ENCODE data around the gene TULP3. TPM values are rescaled to one million over a fixed set of nuclear protein-coding genes. Genes with fewer than 3 reads are reported as not detected.

The TULP3 gene
- total RNA-seq, 2 donors from 2014 or later: 9.7 to 17.0 TPM

GRCh38 chr12:2892246-2892645 is 1.6 kb downstream of the TULP3 start:
- no peak overlapping the region for H3K4me3 ChIP-seq
- H3K36me3 ChIP-seq: no peaks in the 10 kb centered on the region
- H3K27me3 ChIP-seq: no peaks in the 10 kb centered on the region
- peaks cover 0 to 40% of the 10 kb centered on the region in 2 donors for H3K4me1 ChIP-seq
- H3K27ac ChIP-seq: peak overlapping the region; percentile 21 to 93
- no peaks in the 10 kb centered on the region for H3K9me3 ChIP-seq
- no peak for DNase-seq (ENCODE audit: low spot score)
- no peak for TF ChIP-seq CTCF (IDR thresholded peaks at IDR 0.05)

- DNase-seq (ENCODE audit: low spot score): peak; percentile 69
- Histone ChIP-seq H3K4me1 (peaks cover 0 to 40% of the 10 kb centered on the region in 2 donors), H3K27me3 (no peaks in the 10 kb centered on the region), H3K36me3 (no peaks in the 10 kb centered on the region), H3K9me3 (no peaks in the 10 kb centered on the region), H3K4me3 (no peak overlapping the region), H3K27ac (peak overlapping the region in 1 of 2 donors; percentile 21)
- TF ChIP-seq CTCF (IDR thresholded peaks at IDR 0.05): no peak
Observed at GRCh38 chr12:2893007-2893406, 2.3 kb downstream of the TULP3 start.

GRCh38 chr12:2895051-2895451 is 4.4 kb downstream of the TULP3 start:
- Histone ChIP-seq H3K36me3 (no peaks in the 10 kb centered on the region), H3K4me3 (no peak overlapping the region), H3K9me3 (no peaks in the 10 kb centered on the region), H3K4me1 (peaks cover 0 to 37% of the 10 kb centered on the region in 2 donors), H3K27me3 (no peaks in the 10 kb centered on the region), H3K27ac (peak overlapping the region in 1 of 2 donors; percentile 42)
- no peak for TF ChIP-seq CTCF (IDR thresholded peaks at IDR 0.05)
- DNase-seq (ENCODE audit: low spot score): no peak

GRCh38 chr12:2895511-2895910 is 4.8 kb downstream of the TULP3 start:
- Histone ChIP-seq H3K4me3 (no peak overlapping the region), H3K27me3 (no peaks in the 10 kb centered on the region), H3K9me3 (no peaks in the 10 kb centered on the region), H3K4me1 (peaks cover 0 to 33% of the 10 kb centered on the region in 2 donors), H3K36me3 (no peaks in the 10 kb centered on the region), H3K27ac (peak overlapping the region in 1 of 2 donors; percentile 42)
- TF ChIP-seq CTCF (IDR thresholded peaks at IDR 0.05): no peak
- DNase-seq (ENCODE audit: low spot score): no peak

GRCh38 chr12:2897418-2897817 is 6.7 kb downstream of the TULP3 start:
- Histone ChIP-seq H3K9me3 (no peaks in the 10 kb centered on the region), H3K36me3 (no peaks in the 10 kb centered on the region), H3K4me1 (peaks cover 0 to 31% of the 10 kb centered on the region in 2 donors), H3K27ac (no peak overlapping the region), H3K4me3 (no peak overlapping the region), H3K27me3 (no peaks in the 10 kb centered on the region)
- no peak for TF ChIP-seq CTCF (IDR thresholded peaks at IDR 0.05)
- no peak for DNase-seq (ENCODE audit: low spot score)

- no peaks in the 10 kb centered on the region for H3K9me3 ChIP-seq
- no peak overlapping the region for H3K4me3 ChIP-seq
- no peaks in the 10 kb centered on the region for H3K27me3 ChIP-seq
- no peak for TF ChIP-seq CTCF (IDR thresholded peaks at IDR 0.05)
- H3K36me3 ChIP-seq: no peaks in the 10 kb centered on the region
- H3K27ac ChIP-seq: no peak overlapping the region
- peaks cover 0 to 17% of the 10 kb centered on the region in 2 donors for H3K4me1 ChIP-seq
- DNase-seq (ENCODE audit: low spot score): no peak
Observed at GRCh38 chr12:2900642-2901041, 10.0 kb downstream of the TULP3 start.
